Measurements from ENCODE around the gene EHD2.

- TF ChIP-seq CTCF (conservative IDR thresholded peaks at IDR 0.05; ENCODE audit: low read depth, low read length) (no peak), EZH2 (IDR thresholded peaks at IDR 0.05; ENCODE audit: low read length, unreplicated experiment) (no peak)
Measured at GRCh38 chr19:47670736-47671135, 42.5 kb upstream of the EHD2 start.
